OCI-LY7 (cell line): ENCODE data around the gene CDK6.

Experiments used
- CTCF ChIP-seq: fragments of 200-600 bp; sonication (generic); conservative IDR thresholded peaks from 2 replicates; pipeline ENCODE4 v1.5.1; 2014; ENCODE audit warnings: mild to moderate bottlenecking, antibody characterized with exemption, low read length, moderate library complexity, mixed read lengths
- EZH2phosphoT487 ChIP-seq: fragments of 200-600 bp; sonication (generic); IDR thresholded peaks from 2 replicates; pipeline ENCODE4 v1.6.1; 2018; ENCODE audit warnings: low read depth, borderline replicate concordance, mild to moderate bottlenecking, mixed run types, antibody characterized with exemption, low read length, moderate library complexity, mixed read lengths

GRCh38 chr7:92678291-92678920 lies 158.0 kb downstream of the CDK6 start:
- TF ChIP-seq CTCF (no peak), EZH2phosphoT487 (no peak)
